Glutamatergic neuron (in vitro differentiated cells): Measurements from ENCODE around the gene MEGF11. TPM values are rescaled to one million over a fixed set of nuclear protein-coding genes. Genes with fewer than 3 reads are reported as not detected.
"Not testable (repeated sequence)": the region's sequence is repeated elsewhere in the genome, so short reads cannot be mapped to it uniquely, and the experiment has no call there.

Experiments
- DNase-seq: peaks from one replicate; pipeline ENCODE4 v3.0.0; 2022
- H3K27ac Mint-ChIP-seq: one replicate; pipeline ENCODE4 v1.8.0; 2020; ENCODE audit warnings: mild to moderate bottlenecking, mixed read lengths, inconsistent platforms; ENCODE audit not compliant: unreplicated experiment
- H3K27me3 Mint-ChIP-seq: one replicate; pipeline ENCODE4 v1.8.0; 2020; ENCODE audit warnings: mild to moderate bottlenecking, moderate library complexity, mixed read lengths, inconsistent platforms; ENCODE audit not compliant: unreplicated experiment
- H3K36me3 Mint-ChIP-seq: one replicate; pipeline ENCODE4 v1.8.0; 2020; ENCODE audit warnings: mild to moderate bottlenecking, mixed read lengths, inconsistent platforms; ENCODE audit not compliant: unreplicated experiment
- H3K4me1 Mint-ChIP-seq: one replicate; pipeline ENCODE4 v1.8.0; 2020; ENCODE audit warnings: mild to moderate bottlenecking, low read depth, mixed read lengths, inconsistent platforms; ENCODE audit not compliant: unreplicated experiment
- H3K4me3 Mint-ChIP-seq: one replicate; pipeline ENCODE4 v1.8.0; 2020; ENCODE audit warnings: mild to moderate bottlenecking, mixed read lengths, inconsistent platforms; ENCODE audit not compliant: unreplicated experiment
- H3K9me3 Mint-ChIP-seq: one replicate; pipeline ENCODE4 v1.8.0; 2020; ENCODE audit warnings: mild to moderate bottlenecking, moderate library complexity, mixed read lengths, inconsistent platforms; ENCODE audit not compliant: unreplicated experiment
- total RNA-seq: library from RNA; stranded (reverse); fragmentation: NEBNext Ultra II Directional; extraction: Animal tissue kit (Norgen Biotek cat#: 25700); gene quantifications from one replicate; pipeline ENCODE4 v1.2.1, GENCODE V29; 2021; ENCODE audit not compliant: unreplicated experiment
- TF ChIP-seq, protein P1 (sequence below): fragments of 200-600 bp; sonication (generic); IDR thresholded peaks from one replicate; pipeline ENCODE4 v1.5.0; 2021; ENCODE audit not compliant: partially characterized antibody, unreplicated experiment

Gene MEGF11
- total RNA-seq, 1 donor from 2014 or later: 2.6 TPM

DNA sequence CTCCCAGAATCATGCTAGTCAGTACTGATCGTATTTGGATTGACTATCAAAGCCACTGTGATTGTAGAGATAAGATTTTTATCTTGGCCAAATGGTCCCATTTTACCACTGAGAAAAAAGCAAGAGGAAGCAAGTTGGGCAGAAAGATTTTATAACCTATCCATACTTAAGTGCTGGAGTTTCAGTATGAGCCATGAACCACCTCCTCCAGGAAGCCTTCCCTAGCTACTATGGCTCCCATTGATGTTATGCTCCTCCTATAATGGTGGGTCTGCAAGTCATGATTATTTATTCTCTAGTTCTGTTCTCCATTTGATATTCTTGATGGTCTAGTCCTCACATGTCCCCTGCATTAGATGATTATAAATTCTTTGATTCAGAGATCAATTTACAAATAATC, 6.6 kb downstream of the MEGF11 start:
- H3K4me3 Mint-ChIP-seq: no peak overlapping the region
- DNase-seq: no peak
- no peaks in the 10 kb centered on the region for H3K36me3 Mint-ChIP-seq
- H3K9me3 Mint-ChIP-seq: peaks cover 1% of the 10 kb centered on the region
- H3K27ac Mint-ChIP-seq: no peak overlapping the region
- no peaks in the 10 kb centered on the region for H3K4me1 Mint-ChIP-seq
- peaks cover 8% of the 10 kb centered on the region for H3K27me3 Mint-ChIP-seq
- TF ChIP-seq, protein P1, sequence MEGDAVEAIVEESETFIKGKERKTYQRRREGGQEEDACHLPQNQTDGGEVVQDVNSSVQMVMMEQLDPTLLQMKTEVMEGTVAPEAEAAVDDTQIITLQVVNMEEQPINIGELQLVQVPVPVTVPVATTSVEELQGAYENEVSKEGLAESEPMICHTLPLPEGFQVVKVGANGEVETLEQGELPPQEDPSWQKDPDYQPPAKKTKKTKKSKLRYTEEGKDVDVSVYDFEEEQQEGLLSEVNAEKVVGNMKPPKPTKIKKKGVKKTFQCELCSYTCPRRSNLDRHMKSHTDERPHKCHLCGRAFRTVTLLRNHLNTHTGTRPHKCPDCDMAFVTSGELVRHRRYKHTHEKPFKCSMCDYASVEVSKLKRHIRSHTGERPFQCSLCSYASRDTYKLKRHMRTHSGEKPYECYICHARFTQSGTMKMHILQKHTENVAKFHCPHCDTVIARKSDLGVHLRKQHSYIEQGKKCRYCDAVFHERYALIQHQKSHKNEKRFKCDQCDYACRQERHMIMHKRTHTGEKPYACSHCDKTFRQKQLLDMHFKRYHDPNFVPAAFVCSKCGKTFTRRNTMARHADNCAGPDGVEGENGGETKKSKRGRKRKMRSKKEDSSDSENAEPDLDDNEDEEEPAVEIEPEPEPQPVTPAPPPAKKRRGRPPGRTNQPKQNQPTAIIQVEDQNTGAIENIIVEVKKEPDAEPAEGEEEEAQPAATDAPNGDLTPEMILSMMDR: no peak

DNA sequence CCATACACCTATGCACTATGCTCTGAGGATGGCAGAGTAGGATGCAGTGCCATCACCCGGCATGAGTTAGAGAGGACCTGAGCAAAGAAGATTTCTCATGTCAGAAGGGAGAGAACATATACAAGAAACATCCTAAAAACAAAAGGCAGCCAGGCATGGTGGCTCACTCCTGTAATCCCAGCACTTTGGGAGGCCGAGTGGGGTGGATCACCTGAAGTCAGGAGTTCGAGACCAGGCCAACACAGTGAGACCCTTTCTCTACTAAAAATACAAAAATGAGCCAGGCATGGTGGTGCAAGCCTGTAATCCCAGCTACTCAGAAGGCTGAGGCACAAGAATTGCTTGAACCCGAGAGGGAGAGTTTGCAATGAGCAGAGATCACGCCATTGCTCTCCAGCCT, 7.7 kb downstream of the MEGF11 start:
- H3K36me3 Mint-ChIP-seq, H3K9me3 Mint-ChIP-seq, H3K4me1 Mint-ChIP-seq, DNase-seq, H3K27me3 Mint-ChIP-seq, H3K27ac Mint-ChIP-seq, H3K4me3 Mint-ChIP-seq: not testable (repeated sequence)

DNA sequence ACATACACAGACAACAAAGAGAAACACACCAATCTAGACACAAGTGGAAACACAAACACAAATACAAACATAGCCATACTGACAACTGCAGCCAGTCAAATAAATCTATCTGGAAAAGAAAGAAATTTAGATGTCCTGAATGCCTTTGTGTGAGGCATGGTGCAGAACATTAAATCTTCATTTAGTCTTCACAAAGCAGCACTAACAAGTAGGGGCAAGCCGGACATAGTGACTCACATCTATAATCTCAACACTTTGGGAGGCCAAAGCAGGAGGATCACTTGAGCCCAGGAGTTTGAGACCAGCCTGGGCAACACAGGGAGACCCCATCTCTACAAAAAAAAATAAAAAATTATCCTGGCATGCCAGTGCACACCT, 11.7 kb downstream of the MEGF11 start:
- H3K9me3 Mint-ChIP-seq: no peaks in the 10 kb centered on the region
- H3K27me3 Mint-ChIP-seq: peaks cover 8% of the 10 kb centered on the region
- H3K27ac Mint-ChIP-seq: no peak overlapping the region
- H3K36me3 Mint-ChIP-seq: no peaks in the 10 kb centered on the region
- no peak overlapping the region for H3K4me3 Mint-ChIP-seq
- TF ChIP-seq, protein P1: no peak
- peaks cover 7% of the 10 kb centered on the region for H3K4me1 Mint-ChIP-seq
- no peak for DNase-seq

DNA sequence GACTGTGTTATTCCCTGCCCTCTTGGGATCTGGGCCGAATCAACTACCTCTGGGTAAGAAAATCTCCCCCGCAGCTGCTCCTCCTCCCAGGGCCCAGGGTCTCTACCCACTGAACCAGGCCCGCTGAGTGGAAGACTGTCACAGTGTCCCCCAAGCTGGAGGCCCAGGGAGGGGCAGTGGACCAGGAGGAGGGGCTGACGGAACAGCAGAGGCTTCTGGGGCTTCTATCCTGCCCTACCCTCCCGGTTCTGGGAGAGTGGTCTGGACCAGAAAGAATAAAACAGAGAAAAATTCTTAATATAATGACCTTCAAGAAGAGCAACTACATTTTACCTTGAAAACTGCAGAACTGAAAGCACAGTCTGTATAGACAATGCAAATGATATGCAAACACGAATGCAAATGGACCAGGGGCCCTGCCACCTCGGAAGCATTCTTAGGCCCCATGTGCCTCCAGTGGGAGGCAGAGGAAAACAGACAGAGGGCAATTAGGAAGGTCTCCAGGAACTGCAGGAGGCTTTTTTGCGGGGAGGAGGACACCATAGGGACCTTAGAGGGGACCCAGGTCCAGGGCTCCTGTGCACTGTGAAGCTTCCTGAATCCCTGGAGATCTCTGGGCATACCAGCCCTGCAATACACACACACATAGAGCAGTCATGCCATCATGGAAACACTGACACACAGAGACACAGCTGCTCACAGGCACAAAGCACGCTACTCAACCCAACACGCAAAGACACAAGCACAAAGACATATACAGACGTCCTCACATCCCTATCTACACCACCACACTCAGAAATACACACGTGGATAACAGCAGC, 12.3 kb downstream of the MEGF11 start:
- peaks cover 7% of the 10 kb centered on the region for H3K4me1 Mint-ChIP-seq
- no peaks in the 10 kb centered on the region for H3K9me3 Mint-ChIP-seq
- H3K4me3 Mint-ChIP-seq: no peak overlapping the region
- DNase-seq: no peak
- H3K36me3 Mint-ChIP-seq: no peaks in the 10 kb centered on the region
- H3K27me3 Mint-ChIP-seq: peaks cover 10% of the 10 kb centered on the region
- TF ChIP-seq, protein P1: no peak
- no peak overlapping the region for H3K27ac Mint-ChIP-seq

DNA sequence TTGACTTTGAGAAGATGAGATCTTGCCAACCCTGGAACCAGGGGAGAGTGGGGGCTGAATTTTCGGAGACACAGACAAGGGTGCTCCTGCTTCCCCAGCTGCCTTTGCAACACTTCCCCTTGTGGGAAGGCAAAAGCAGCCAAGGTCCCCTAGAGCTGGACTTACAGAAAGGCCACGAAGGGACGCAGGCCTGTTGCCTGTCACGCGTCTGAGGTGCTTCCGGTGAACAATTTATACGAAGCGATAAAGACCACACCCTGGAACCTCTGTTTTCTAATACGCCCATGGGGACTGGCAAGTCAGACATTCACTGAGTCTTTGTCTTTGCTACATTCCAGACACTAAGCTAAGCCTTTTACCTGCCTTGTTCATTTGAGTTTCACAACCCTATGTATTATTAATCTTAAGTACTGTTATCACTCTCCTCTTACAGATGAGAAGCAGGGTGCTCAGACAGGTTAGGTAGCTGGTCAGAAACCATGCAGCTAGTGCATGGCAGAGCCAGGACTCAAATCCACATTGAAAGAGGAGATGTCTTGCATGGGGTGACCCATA, 13.2 kb downstream of the MEGF11 start:
- H3K27ac Mint-ChIP-seq: no peak overlapping the region
- H3K4me1 Mint-ChIP-seq: peaks cover 7% of the 10 kb centered on the region
- no peak for DNase-seq
- no peaks in the 10 kb centered on the region for H3K9me3 Mint-ChIP-seq
- H3K36me3 Mint-ChIP-seq: no peaks in the 10 kb centered on the region
- H3K4me3 Mint-ChIP-seq: no peak overlapping the region
- H3K27me3 Mint-ChIP-seq: peaks cover 10% of the 10 kb centered on the region
- TF ChIP-seq, protein P1: no peak
